Loucy (cell line): ENCODE results near the gene IGSF5.

ENCODE experiments used
- H2AFZ ChIP-seq: fragments of 200-600 bp; sonication (generic); 2 replicates; pipeline ENCODE4 v1.6.0; 2016; ENCODE audit warnings: antibody characterized with exemption, mild to moderate bottlenecking, low read length, moderate library complexity
- H3F3A ChIP-seq: fragments of 200-600 bp; 2 replicates; pipeline ENCODE4 v1.6.0; 2016; ENCODE audit warnings: antibody characterized with exemption, low read depth, mild to moderate bottlenecking
- H3K27me3 ChIP-seq: fragments of 200-600 bp; sonication (generic); 2 replicates; pipeline ENCODE4 v1.6.1; 2014; ENCODE audit warnings: low read length, mild to moderate bottlenecking; ENCODE audit not compliant: insufficient read depth, poor library complexity, severe bottlenecking
- H3K36me3 ChIP-seq: fragments of 200-600 bp; sonication (generic); 2 replicates; pipeline ENCODE4 v1.6.1; 2016; ENCODE audit warnings: low read length; ENCODE audit not compliant: insufficient read depth
- H3K4me1 ChIP-seq: fragments of 200-600 bp; sonication (generic); 2 replicates; pipeline ENCODE4 v1.5.1; 2014; ENCODE audit warnings: low read length, mild to moderate bottlenecking; ENCODE audit not compliant: insufficient read depth, poor library complexity, severe bottlenecking
- H3K4me2 ChIP-seq: fragments of 200-600 bp; sonication (generic); 2 replicates; pipeline ENCODE4 v1.6.0; 2014; ENCODE audit warnings: antibody characterized with exemption, low read length, low read depth, mild to moderate bottlenecking; ENCODE audit not compliant: poor library complexity, severe bottlenecking
- H3K4me3 ChIP-seq: fragments of 200-600 bp; sonication (generic); 2 replicates; pipeline ENCODE4 v1.5.1; 2014; ENCODE audit warnings: low read length, mild to moderate bottlenecking, mixed read lengths; ENCODE audit not compliant: poor library complexity, severe bottlenecking
- H3K79me2 ChIP-seq: fragments of 200-600 bp; sonication (generic); 2 replicates; pipeline ENCODE4 v1.6.1; 2014; ENCODE audit warnings: low read length; ENCODE audit not compliant: insufficient read depth
- H3K9ac ChIP-seq: fragments of 200-600 bp; sonication (generic); 2 replicates; pipeline ENCODE4 v1.6.0; 2014; ENCODE audit warnings: mild to moderate bottlenecking, low read depth, low read length, moderate library complexity; ENCODE audit not compliant: poor library complexity, severe bottlenecking
- H3K9me2 ChIP-seq: fragments of 200-600 bp; sonication (generic); replicated peaks from 2 replicates; pipeline ENCODE4 v1.6.1; 2016; ENCODE audit warnings: low read depth, low read length, mixed read lengths
- H3K9me3 ChIP-seq: fragments of 200-600 bp; sonication (generic); 2 replicates; pipeline ENCODE4 v1.6.1; 2014; ENCODE audit warnings: mild to moderate bottlenecking, antibody characterized with exemption, low read length, low read depth; ENCODE audit not compliant: insufficient read depth
- H4K20me1 ChIP-seq: fragments of 200-600 bp; sonication (generic); 2 replicates; pipeline ENCODE4 v1.6.0; 2014; ENCODE audit warnings: antibody characterized with exemption, low read length, mild to moderate bottlenecking; ENCODE audit not compliant: insufficient read depth, poor library complexity, severe bottlenecking
- CTCF ChIP-seq: fragments of 200-600 bp; sonication (generic); conservative IDR thresholded peaks from 2 replicates; pipeline ENCODE4 v1.5.1; 2014; ENCODE audit warnings: mild to moderate bottlenecking, antibody characterized with exemption, low read length
- EZH2phosphoT487 ChIP-seq: fragments of 200-600 bp; IDR thresholded peaks from 2 replicates; pipeline ENCODE4 v1.6.1; 2018; ENCODE audit warnings: antibody characterized with exemption, mild to moderate bottlenecking, moderate library complexity, borderline replicate concordance

IGSF5 gene

GRCh38 chr21:39774227-39774626, 29.2 kb downstream of the IGSF5 start:
- Histone ChIP-seq H3K4me1 (no peaks in the 10 kb centered on the region), H2AFZ (no peak overlapping the region), H3K9me2 (no peaks in the 10 kb centered on the region), H3K4me3 (no peak overlapping the region), H3F3A (no peaks in the 10 kb centered on the region), H3K9ac (no peak overlapping the region), H3K9me3 (no peaks in the 10 kb centered on the region), H3K4me2 (no peak overlapping the region), H3K27me3 (no peaks in the 10 kb centered on the region), H4K20me1 (no peaks in the 10 kb centered on the region), H3K79me2 (no peaks in the 10 kb centered on the region), H3K36me3 (no peaks in the 10 kb centered on the region)
- no peak for TF ChIP-seq CTCF
- no peak for TF ChIP-seq EZH2phosphoT487

GRCh38 chr21:39775816-39776215, 30.8 kb downstream of the IGSF5 start:
- Histone ChIP-seq H3K9me2 (no peaks in the 10 kb centered on the region), H3K79me2 (no peaks in the 10 kb centered on the region), H3K36me3 (no peaks in the 10 kb centered on the region), H3F3A (no peaks in the 10 kb centered on the region), H3K4me2 (no peak overlapping the region), H3K9ac (no peak overlapping the region), H2AFZ (no peak overlapping the region), H3K4me3 (no peak overlapping the region), H4K20me1 (no peaks in the 10 kb centered on the region), H3K27me3 (no peaks in the 10 kb centered on the region), H3K9me3 (no peaks in the 10 kb centered on the region), H3K4me1 (no peaks in the 10 kb centered on the region)
- TF ChIP-seq CTCF: no peak
- TF ChIP-seq EZH2phosphoT487: no peak

GRCh38 chr21:39776589-39776988, 31.6 kb downstream of the IGSF5 start:
- Histone ChIP-seq H2AFZ (no peak overlapping the region), H3K36me3 (no peaks in the 10 kb centered on the region), H3K79me2 (no peaks in the 10 kb centered on the region), H3K4me2 (no peak overlapping the region), H3F3A (no peaks in the 10 kb centered on the region), H3K9ac (no peak overlapping the region), H3K9me2 (no peaks in the 10 kb centered on the region), H4K20me1 (no peaks in the 10 kb centered on the region), H3K27me3 (no peaks in the 10 kb centered on the region), H3K4me3 (no peak overlapping the region), H3K4me1 (no peaks in the 10 kb centered on the region), H3K9me3 (no peaks in the 10 kb centered on the region)
- no peak for TF ChIP-seq EZH2phosphoT487

GRCh38 chr21:39781331-39781730, 36.3 kb downstream of the IGSF5 start:
- no peak overlapping the region for H2AFZ ChIP-seq
- no peak for TF ChIP-seq EZH2phosphoT487
- TF ChIP-seq CTCF: no peak
- H3K27me3 ChIP-seq: no peaks in the 10 kb centered on the region
- no peak overlapping the region for H3K4me3 ChIP-seq
- H3K4me1 ChIP-seq: no peaks in the 10 kb centered on the region
- no peaks in the 10 kb centered on the region for H3K9me3 ChIP-seq
- no peaks in the 10 kb centered on the region for H3K9me2 ChIP-seq
- no peak overlapping the region for H3K4me2 ChIP-seq
- H3F3A ChIP-seq: no peaks in the 10 kb centered on the region
- H4K20me1 ChIP-seq: no peaks in the 10 kb centered on the region
- no peaks in the 10 kb centered on the region for H3K36me3 ChIP-seq
- no peak overlapping the region for H3K9ac ChIP-seq
- H3K79me2 ChIP-seq: no peaks in the 10 kb centered on the region
